Uterus (tissue), 2 donors: Measurements from ENCODE around the gene EXOSC5.

Experiments
- POLR2A ChIP-seq, 2 donors: fragments of 450-650 bp; IDR thresholded peaks; one replicate each; pipeline ENCODE4 v1.6.1; 2016; ENCODE audit warnings: antibody characterized with exemption in 2 of 2, mild to moderate bottlenecking in 1 of 2, moderate library complexity in 1 of 2
- TF ChIP-seq, protein P1 (sequence below), 4 experiments: fragments of 200-600 bp in 2 of 4; fragments of 450-650 bp in 2 of 4; sonication (generic) in 2 of 4; IDR thresholded peaks; one replicate each; pipeline ENCODE4 v1.5.1; 2016 to 2019; ENCODE audit warnings: antibody characterized with exemption in 4 of 4, mild to moderate bottlenecking in 2 of 4, moderate library complexity in 1 of 4

DNA sequence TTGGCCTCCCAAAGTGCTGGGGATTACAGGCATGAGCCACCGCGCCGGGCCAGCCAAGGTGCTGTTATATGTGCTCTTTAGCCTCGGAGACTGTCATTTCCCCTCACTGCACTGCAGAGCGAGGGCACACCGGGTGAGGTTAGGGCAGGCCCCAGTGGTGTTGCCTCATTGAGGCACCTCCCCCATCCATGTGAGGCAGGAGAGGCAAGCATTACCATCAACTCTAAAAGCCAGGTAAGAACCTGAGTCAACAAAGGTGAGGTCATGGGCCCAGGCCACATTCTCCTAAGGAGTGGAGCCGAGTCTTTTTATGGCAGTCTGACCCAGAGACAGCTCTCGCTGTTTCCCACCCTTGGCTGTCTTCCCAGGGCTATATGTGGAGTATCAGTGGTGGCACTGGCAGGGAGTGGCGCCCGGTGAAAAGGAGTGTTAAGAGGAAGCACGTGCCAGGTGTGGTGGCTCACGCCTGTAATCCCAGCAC lies 19.1 kb upstream of the EXOSC5 start:
- TF ChIP-seq, protein P1, sequence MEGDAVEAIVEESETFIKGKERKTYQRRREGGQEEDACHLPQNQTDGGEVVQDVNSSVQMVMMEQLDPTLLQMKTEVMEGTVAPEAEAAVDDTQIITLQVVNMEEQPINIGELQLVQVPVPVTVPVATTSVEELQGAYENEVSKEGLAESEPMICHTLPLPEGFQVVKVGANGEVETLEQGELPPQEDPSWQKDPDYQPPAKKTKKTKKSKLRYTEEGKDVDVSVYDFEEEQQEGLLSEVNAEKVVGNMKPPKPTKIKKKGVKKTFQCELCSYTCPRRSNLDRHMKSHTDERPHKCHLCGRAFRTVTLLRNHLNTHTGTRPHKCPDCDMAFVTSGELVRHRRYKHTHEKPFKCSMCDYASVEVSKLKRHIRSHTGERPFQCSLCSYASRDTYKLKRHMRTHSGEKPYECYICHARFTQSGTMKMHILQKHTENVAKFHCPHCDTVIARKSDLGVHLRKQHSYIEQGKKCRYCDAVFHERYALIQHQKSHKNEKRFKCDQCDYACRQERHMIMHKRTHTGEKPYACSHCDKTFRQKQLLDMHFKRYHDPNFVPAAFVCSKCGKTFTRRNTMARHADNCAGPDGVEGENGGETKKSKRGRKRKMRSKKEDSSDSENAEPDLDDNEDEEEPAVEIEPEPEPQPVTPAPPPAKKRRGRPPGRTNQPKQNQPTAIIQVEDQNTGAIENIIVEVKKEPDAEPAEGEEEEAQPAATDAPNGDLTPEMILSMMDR (IDR thresholded peaks at IDR 0.05), result no peak
- TF ChIP-seq POLR2A (IDR thresholded peaks at IDR 0.05), result no peak
